Measurements from ENCODE around the gene ZC2HC1C. TPM values are rescaled to one million over a fixed set of nuclear protein-coding genes. Genes with fewer than 3 reads are reported as not detected.

ZC2HC1C gene
- 2.0 TPM for polyA plus RNA-seq (ENCODE audit: insufficient read length)

DNA sequence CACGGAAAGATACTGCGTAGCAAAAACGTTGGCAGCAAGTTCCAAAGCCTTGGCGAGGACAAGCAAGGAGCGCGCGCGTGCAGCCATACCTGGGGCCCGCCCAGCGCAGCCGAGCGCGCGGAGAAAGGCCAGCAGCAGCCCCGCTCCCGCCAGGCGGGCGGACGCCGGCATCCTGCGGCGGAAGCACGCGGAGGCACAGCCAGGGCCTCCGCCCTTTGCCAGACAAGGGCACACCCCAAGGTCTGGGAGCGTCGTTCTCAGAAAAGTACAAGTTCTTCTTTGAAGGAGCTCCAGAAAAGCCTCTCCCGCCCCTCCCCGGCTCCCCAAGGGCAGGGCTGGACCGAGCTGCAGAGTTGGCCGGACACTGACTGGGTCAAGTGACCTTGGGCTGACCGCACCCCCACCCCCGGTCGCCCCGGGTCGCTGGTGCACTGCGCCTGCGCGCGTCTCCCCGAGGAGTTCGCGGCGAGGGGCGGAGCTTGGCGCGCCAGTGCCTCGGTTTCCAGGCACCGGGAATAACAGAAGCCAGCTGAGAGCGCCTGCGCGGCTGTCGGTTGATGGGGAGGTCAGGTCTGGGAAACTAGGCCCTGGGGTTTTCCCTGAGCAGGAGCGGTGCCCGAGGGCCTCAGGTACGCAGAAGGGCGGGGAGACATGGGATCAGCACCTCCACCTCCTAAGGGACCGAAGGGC lies at the start of gene ZC2HC1C:
ZC2HC1C (plus strand) TSS at position 521 of the 690 bp plus-strand sequence. CDS start 933 bp downstream, outside the sequence.
- DNase-seq, result peak; percentile 95

DNA sequence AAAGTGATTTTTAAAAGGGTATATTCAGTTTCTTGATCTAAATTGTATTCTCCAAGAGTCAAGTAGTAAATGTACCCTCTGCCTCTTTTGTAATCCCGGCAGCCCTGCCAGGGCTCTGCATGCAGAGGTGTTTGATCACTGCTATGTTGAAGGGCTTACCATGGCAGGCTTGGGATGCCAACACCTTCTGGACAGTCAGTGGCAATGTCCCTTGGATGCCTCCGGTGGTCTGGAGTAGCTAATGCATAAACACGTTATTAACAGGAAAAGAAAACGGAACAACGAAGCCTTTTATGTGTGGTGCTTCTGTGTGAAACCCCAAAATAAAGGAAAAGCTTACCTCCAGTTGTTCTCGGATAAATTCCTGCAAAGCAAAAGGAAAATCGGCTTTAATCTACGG lies 46.8 kb upstream of the ZC2HC1C start:
- no peak for DNase-seq

GRCh38 chr14:75023108-75023507 lies 46.3 kb upstream of the ZC2HC1C start:
- DNase-seq, result no peak

GRCh38 chr14:75025082-75025481 lies 44.4 kb upstream of the ZC2HC1C start:
- no peak for DNase-seq

GRCh38 chr14:75025876-75026275 lies 43.6 kb upstream of the ZC2HC1C start:
- DNase-seq, result no peak

GRCh38 chr14:75030147-75030546 lies 39.3 kb upstream of the ZC2HC1C start:
- DNase-seq, result no peak

DNA sequence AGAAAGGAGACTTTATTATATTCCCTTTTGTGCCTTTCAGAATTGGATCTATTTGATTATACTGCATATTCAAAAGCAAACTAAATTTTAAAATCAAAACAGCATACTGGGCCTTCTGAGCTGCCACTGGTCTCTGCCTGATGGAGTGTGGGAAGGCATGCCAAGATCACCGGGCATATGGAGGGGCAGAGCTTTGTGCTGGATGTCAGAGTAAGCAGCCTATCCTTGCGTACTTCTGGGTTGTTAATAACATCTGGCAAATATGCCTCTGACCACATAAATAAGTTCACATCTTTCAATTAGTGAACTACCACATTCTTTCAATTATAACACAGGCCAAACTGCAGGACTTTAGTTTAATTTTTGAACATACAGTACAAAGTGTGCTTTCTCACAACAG lies 36.5 kb upstream of the ZC2HC1C start:
- no peak for DNase-seq

DNA sequence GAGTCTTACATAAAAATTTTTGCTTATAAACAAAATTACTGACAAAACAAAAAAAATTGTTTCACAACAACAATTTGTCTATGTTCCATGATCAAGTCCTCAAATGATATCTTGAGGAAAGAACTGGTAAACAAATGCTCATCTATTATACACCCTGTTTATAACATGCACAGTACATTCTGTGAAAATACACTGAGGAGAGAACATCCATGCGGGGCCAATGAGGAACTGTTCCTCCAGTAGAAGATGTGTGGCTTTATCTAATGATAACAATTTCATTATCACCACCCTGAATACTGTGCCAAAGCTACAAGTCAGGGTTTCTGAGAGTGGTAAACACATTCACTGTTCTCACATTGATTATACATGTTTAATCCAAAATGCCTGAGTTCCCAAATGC lies 28.9 kb upstream of the ZC2HC1C start:
- no peak for DNase-seq

GRCh38 chr14:75040959-75041358 lies 28.5 kb upstream of the ZC2HC1C start:
- no peak for DNase-seq

- no peak for DNase-seq
Observed at GRCh38 chr14:75041613-75042012, 27.8 kb upstream of the ZC2HC1C start.

- no peak for DNase-seq
Observed at GRCh38 chr14:75042035-75042434, 27.4 kb upstream of the ZC2HC1C start.

DNA sequence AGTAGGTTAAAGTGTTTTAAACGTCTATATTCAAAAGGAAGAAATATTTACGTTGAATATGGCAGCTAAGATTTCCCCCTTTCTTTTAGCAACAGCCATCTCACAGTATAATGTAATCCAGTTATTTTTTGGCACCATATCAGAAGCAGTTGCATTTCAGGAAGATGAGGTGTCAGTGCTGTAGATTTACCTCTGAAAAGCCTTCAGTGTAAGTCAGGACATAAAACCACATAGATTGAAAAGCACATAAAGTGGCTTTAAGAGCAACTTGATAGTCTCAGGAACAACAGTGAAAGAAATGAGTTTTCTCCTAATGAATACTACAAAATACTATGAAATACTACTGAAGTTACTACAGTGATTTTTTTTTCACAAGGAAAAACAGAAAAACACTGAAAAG lies 25.1 kb upstream of the ZC2HC1C start:
- DNase-seq, result no peak

DNA sequence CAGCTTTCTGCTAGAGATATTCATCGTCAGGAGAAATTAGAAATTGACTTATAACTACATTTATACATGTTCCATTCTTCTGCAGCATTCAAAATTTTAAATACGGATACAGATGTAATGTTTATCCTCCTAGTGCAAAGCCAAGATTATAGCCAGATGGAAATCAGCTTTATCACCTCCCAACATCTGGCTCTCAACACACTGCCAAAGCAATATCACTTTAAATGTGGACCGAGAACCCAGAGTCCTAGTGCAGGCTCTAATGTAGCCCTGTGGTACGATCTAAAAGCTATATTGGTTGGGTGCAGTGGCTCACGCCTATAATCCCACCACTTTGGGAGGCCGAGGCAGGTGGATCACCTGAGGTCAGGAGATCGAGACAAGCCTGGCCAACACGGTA lies 24.7 kb upstream of the ZC2HC1C start:
- peak; percentile 42 for DNase-seq

DNA sequence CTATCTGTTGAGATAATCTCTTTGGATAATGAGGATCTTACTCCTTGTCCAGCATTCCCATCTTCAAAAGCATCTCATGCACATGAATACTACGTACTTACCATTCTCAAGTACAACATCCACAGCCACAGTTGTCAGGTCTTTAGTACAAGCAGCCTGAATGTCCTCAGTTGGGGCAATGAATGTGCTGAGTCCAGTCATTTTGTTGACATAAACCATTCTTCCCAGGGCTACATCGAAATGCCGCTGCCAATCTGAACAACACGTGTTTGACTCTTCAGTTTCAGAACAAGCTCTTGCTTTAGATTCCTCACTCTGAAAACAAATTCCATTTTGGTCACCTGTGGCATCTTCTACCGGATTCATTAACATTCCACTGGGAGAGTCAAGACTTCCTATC lies 23.2 kb upstream of the ZC2HC1C start:
- no peak for DNase-seq

- no peak for DNase-seq
Observed at GRCh38 chr14:75046899-75047298, 22.5 kb upstream of the ZC2HC1C start.

DNA sequence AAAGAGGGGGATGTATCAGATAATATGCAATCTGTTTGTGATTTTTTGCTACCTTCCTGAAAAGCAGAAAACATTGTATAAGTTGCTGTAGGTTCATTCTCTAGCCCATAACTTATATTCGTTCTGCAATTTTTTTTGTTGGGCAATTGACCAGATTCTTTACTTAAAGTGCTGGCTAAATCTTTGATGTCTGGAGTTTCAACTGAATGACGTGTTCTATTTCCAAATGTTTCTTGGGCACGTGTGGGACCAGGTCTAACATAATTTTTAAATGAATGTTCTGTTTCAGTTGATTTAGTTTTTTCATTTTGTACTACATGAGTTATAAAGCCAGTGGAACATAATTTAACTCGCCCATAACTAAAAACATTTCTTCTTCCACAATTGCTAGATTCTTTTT lies 21.9 kb upstream of the ZC2HC1C start:
- DNase-seq, result no peak

DNA sequence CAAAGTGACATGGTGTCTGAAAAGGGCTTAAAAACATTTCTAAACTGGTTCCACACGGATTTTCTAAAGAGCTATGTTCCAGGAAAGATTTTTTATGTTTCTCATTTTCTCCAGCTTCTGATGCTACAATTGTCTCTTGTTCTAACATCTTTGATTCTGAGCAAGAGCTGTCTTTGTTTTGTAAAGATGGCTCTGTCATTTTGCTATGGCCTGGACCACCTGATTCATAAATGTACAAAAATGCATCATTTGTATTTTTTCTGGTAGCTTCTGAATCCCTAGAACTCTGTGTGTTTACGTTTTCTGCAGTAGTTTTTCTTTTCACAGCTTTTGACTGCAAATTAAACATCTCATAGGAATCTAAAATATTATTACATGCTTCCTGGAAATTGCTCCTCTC lies 21.3 kb upstream of the ZC2HC1C start:
- no peak for DNase-seq

GRCh38 chr14:75049136-75049535 lies 20.3 kb upstream of the ZC2HC1C start:
- no peak for DNase-seq

- no peak for DNase-seq
Observed at GRCh38 chr14:75049731-75050201, 19.7 kb upstream of the ZC2HC1C start.

DNA sequence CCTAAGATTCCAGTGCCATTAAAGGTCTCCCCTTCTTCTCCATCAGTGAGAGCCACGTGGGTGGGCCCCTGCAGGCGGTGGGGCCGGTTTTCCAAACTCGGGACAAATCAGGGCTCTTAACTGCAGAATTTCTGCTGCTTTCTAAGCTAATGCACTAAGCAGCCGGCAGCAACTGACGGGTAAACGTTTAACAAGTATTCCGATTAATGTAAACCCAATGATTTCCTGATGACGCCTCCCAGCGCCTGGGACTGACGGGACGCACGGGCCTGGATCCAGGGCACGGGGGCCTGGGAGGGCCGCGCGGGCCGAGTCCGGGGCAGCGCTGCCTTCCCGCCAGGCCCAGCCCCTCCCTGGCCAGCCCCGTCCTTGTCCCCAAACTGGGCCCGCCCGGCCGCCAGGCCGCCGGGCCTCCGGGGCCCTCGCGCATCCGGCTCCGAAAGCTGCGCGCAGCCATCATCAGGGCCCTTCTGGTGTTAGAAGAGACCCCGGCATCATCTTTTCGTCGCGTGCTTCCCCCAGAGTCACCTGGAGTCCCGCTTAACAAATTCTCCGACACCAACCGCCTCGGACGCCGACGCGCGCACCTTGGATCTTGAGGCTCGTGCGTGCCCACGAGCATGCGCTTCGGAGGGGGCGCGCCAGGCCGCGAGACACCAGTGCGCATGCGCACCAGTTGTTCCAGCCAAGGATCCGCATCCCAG lies 18.4 kb upstream of the ZC2HC1C start, which contains the start of gene MLH3:
MLH3 (minus strand) TSS at position 616 of the 704 bp plus-strand sequence. CDS start 1,812 bp downstream, outside the sequence.
- peak; percentile 88 for DNase-seq

DNA sequence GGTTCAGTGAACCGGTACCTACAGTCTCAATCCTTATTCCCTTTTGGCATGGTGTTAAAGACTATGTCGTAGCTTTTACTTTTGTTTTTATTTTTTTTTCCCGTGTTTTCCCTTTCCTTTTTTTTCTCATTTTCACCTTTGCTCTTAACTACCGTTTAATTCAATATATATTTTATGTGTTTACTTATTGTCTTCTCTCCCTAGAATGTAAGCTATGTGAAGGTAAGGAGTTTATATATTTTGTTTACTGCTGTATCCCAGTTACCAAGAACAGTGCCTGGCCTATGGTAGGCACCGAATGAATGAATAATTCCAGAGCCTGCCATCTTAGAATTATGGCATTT lies 17.9 kb upstream of the ZC2HC1C start:
- DNase-seq, result no peak

- DNase-seq, result no peak
Observed at GRCh38 chr14:75053396-75054291, 15.8 kb upstream of the ZC2HC1C start.

DNA sequence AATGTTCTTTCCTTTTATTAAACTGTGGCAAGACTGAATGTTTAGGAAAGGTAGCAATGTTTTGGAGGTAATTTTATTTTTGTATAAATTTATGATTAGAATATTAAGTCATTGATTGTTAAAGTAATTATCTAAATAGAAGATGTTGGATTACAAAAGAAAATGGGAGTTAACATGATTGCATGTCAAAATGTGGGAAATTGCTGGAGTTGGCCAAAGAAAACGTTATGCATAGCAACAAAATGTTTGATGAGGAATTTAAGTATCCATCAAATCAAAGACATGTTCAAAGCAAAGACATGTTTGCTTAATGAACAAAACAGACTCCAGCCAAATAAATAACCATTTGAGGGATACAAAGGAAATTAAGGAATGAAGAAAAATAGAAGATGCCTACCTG lies 15.0 kb upstream of the ZC2HC1C start:
- DNase-seq, result no peak

Data from hindlimb muscle (tissue), 1 donor.